NT2/D1 (cell line): ENCODE results near the gene GPATCH1.

Experiments
- SUZ12 ChIP-seq: IDR thresholded peaks from 2 replicates; pipeline ENCODE4 v1.6.1; 2011; ENCODE audit not compliant: insufficient read length, insufficient read depth; ENCODE audit errors: extremely low read depth
- YY1 ChIP-seq: IDR thresholded peaks from 2 replicates; pipeline ENCODE4 v1.6.1; 2011; ENCODE audit not compliant: insufficient read length, insufficient read depth
- ZNF274 ChIP-seq: IDR thresholded peaks from 2 replicates; pipeline ENCODE4 v1.6.1; 2011; ENCODE audit warnings: mild to moderate bottlenecking, low read depth, low read length

DNA sequence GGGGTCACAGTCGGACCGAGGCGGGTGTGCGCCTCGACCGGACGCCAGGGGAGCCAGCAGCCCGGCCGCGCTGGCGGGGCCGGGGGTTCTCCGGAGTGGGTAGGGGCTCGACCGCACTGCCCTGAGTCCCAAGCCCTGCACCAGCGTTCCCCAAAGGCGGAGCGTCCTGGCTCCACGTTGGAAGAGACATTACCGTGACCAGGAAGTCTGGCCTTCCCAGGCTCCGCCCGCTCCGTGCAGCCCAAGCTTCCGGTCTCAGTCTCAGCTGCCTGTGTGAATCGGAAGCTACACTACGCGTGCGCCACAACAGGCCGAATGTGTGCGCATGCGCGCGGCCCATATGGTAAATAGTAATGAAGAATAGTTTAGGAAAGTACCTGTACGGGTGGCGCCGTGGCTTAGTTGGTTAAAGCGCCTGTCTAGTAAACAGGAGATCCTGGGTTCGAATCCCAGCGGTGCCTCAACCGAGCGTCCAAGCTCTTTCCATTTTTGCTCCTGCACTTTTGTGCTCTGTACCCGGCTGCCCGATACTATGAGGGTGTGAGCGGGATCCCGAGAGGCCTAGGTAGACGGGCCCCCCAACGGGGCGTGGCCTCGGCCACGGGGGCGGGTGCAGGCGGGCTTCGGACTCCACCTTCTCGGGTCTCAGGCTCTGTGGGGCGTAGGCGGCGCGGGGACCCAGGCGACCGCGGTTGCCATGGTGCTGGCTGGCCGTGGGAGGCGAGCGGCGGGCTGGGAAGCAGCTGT, 95.9 kb downstream of the GPATCH1 start:
- no peak for TF ChIP-seq ZNF274
- TF ChIP-seq YY1 = no peak
- no peak for TF ChIP-seq SUZ12
